Measurements from ENCODE around the gene GABRQ.

- TF ChIP-seq ZBTB1 (CRISPR knock-in tag; IDR thresholded peaks at IDR 0.05; ENCODE audit: borderline replicate concordance) = no peak
- no peak for TF ChIP-seq BRD4 (CRISPR knock-in tag; IDR thresholded peaks at IDR 0.05)
- TF ChIP-seq ZNF510 (CRISPR knock-in tag; IDR thresholded peaks at IDR 0.05; ENCODE audit: low read depth) = no peak
Observed at GRCh38 chrX:152646961-152647360, 9.3 kb downstream of the GABRQ start.
